Prostate gland (tissue), 2 donors: Measurements from ENCODE around the gene MOK.

Source experiments
- CTCF ChIP-seq, 4 experiments: fragments of 200-600 bp in 2 of 4; fragments of 450-650 bp in 2 of 4; sonication (generic) in 2 of 4; IDR thresholded peaks; 1 replicate in 3 of 4; 2 replicates in 1 of 4; pipeline ENCODE4 v1.5.1; 2016 to 2019; ENCODE audit warnings: antibody characterized with exemption in 4 of 4, mild to moderate bottlenecking in 2 of 4, moderate library complexity in 2 of 4
- POLR2A ChIP-seq: fragments of 450-650 bp; IDR thresholded peaks from one replicate; pipeline ENCODE4 v1.6.1; 2016; ENCODE audit warnings: antibody characterized with exemption, mild to moderate bottlenecking

- TF ChIP-seq CTCF (IDR thresholded peaks at IDR 0.05), result no peak
- TF ChIP-seq POLR2A, result no peak
Observed at GRCh38 chr14:102236026-102236425, 68.9 kb downstream of the MOK start.
